Activated gamma-delta T cell (primary cell): ENCODE data around the gene JAM3.

ENCODE experiments used
- DNase-seq: peaks from one replicate; lab custom pipeline; 2025; lab: John Stamatoyannopoulos, UW
- total RNA-seq, 2 donors: gene quantifications; one replicate each; lab custom pipeline; 2026; lab: John Stamatoyannopoulos, UW

JAM3 gene
- 13.7 to 25.7 reads per million in 2 donors for total RNA-seq

GRCh38 chr11:134068829-134069425 is at the start of gene JAM3:
JAM3 (plus strand) TSS chr11:134069072; CDS start chr11:134069084, 12 bp downstream.
- DNase-seq = peak; percentile 94

- DNase-seq = no peak
These were observed 49.4 kb upstream of the JAM3 start for GRCh38 chr11:134019500-134019899.

GRCh38 chr11:134020598-134020997 is 48.3 kb upstream of the JAM3 start:
- no peak for DNase-seq

GRCh38 chr11:134021326-134021725 is 47.5 kb upstream of the JAM3 start:
- no peak for DNase-seq

- no peak for DNase-seq
These were observed 46.1 kb upstream of the JAM3 start for GRCh38 chr11:134022748-134023147.

- DNase-seq = no peak
These were observed 44.3 kb upstream of the JAM3 start for GRCh38 chr11:134024420-134025081.

- no peak for DNase-seq
These were observed 43.8 kb upstream of the JAM3 start for GRCh38 chr11:134025082-134025429.

- DNase-seq = no peak
These were observed 42.1 kb upstream of the JAM3 start for GRCh38 chr11:134026655-134027343.

- no peak for DNase-seq
These were observed 41.2 kb upstream of the JAM3 start for GRCh38 chr11:134027671-134028070.

- DNase-seq = no peak
These were observed 40.4 kb upstream of the JAM3 start for GRCh38 chr11:134028368-134028920.

GRCh38 chr11:134030853-134031252 is 38.0 kb upstream of the JAM3 start:
- no peak for DNase-seq

GRCh38 chr11:134032043-134032442 is 36.8 kb upstream of the JAM3 start:
- DNase-seq = no peak

- no peak for DNase-seq
These were observed 36.3 kb upstream of the JAM3 start for GRCh38 chr11:134032501-134033091.

- DNase-seq = no peak
These were observed 35.6 kb upstream of the JAM3 start for GRCh38 chr11:134033276-134033675.

GRCh38 chr11:134033696-134034491 is 35.0 kb upstream of the JAM3 start:
- no peak for DNase-seq

GRCh38 chr11:134034496-134035381 is 34.1 kb upstream of the JAM3 start:
- no peak for DNase-seq

- DNase-seq = no peak
These were observed 32.3 kb upstream of the JAM3 start for GRCh38 chr11:134036492-134037045.

- DNase-seq = peak; percentile 40
These were observed 31.6 kb upstream of the JAM3 start for GRCh38 chr11:134037046-134037908.

GRCh38 chr11:134038897-134039470 is 29.9 kb upstream of the JAM3 start:
- DNase-seq = no peak
